GM19099 (cell line): Measurements from ENCODE around the gene ABCB9.

ENCODE experiments used
- POLR2A ChIP-seq: IDR thresholded peaks from 3 replicates; pipeline ENCODE4 v1.6.1; 2011; ENCODE audit warnings: low read depth; ENCODE audit not compliant: insufficient read length; ENCODE audit errors: extremely low read depth

ABCB9 gene

GRCh38 chr12:122948605-122949004 lies 17.7 kb downstream of the ABCB9 start:
- no peak for TF ChIP-seq POLR2A

DNA sequence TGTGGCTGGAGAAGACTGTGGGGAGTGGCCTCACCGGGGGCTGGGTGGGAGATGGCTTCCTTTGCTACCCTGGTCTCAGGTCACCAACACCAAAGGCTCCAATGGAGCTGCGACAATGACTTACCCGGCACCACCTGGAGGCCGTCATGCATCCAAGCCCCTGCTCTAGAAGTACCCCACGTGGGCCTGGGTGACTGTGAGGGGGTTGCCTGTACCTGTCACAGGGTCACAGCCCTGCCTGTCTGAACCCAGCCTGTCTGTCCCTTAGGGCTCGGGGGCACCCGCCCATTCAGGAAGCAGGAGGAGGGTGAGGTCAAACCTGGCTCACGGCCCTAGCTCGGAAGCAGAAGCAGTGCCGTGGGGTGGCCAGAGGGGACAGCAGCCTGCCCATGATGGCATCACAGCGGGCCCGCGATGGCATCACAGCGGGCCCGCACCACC lies 18.9 kb downstream of the ABCB9 start:
- no peak for TF ChIP-seq POLR2A

- no peak for TF ChIP-seq POLR2A
Observed at GRCh38 chr12:122946690-122947341, 19.4 kb downstream of the ABCB9 start.

DNA sequence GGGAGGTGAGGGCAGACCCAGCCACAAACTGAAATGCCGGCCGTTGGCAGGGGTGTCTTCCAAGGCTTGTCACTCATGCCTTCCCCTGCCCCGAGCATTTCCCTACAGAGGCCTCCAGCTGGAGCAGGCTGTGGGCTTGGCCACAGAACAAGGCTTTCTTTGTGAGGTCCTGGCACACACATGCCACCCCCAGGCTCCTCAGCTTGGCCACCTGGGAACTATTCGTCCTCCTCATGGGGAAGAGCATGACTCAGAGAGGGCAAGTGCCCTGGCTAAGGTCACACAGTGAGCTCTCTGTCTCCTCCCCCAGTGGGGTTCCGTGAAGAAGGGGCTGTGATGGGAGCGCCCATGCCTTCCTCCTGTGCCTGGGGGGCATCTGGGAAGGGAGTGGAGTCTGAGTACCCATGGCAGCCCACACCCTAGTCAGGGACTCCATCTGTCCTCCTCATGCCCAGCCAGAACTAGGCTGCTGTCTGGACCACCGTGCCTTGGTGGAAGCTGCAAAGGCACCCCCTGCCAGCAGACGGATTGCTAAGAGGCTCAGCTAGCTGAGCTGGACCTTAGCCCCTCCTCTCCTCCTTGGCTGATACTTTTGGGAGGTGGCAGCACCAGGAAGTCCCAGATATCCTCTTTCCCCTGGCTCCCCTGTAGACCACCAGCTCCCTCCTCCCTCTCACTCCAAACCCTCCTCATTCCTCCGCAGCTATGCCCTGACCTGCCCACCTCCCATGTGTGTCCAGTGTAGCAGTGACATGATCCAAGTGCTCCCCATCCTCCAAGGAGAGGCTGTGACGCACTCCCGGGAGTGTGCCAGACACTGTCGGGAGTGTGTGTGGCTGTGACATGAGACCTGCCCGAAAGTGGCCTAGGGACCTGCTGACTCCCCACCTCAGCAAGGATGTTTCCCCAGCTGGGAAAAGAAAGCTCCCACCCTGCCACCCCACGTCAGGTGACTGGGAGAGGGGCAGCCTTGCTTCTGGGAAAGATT lies 21.4 kb downstream of the ABCB9 start:
- TF ChIP-seq POLR2A: no peak

DNA sequence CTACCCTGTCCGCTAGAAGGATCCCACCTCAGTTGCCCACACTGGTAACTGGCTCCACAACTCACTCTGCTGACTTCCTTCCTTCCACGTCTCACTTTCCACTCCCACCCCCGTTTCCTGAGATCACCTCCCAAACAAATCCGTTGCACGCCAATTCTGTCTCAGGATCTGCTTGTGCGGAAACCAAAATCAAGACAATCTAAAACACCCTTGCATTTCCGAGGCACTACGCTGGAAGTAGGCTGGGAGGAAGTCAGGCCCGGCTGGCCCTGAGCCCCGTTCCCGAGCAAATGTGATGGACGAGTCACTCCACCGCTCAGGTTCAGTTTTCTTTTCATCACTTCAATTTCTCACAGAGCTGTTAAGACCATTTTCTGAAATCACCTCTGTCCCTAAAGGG lies 23.1 kb downstream of the ABCB9 start:
- TF ChIP-seq POLR2A: no peak

- no peak for TF ChIP-seq POLR2A
Observed at GRCh38 chr12:122942637-122943036, 23.6 kb downstream of the ABCB9 start.

DNA sequence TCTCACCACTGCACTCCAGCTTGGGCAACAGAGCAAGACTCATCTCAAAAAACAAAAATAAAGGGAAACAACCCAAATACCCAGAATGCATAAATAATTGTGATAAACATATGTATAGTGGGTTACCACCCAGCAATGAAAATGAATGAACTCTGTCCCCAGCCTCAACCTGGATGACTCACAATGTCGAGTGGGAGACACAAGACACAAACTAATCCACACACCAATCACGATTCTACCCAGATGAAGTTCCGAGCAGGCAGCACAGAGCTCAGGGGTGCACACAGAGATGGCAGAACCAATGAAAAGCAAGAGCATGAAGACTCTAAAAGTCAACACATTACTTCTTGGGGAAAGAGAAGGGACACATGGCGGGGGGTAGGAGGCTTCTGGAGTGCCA lies 27.1 kb downstream of the ABCB9 start:
- no peak for TF ChIP-seq POLR2A

DNA sequence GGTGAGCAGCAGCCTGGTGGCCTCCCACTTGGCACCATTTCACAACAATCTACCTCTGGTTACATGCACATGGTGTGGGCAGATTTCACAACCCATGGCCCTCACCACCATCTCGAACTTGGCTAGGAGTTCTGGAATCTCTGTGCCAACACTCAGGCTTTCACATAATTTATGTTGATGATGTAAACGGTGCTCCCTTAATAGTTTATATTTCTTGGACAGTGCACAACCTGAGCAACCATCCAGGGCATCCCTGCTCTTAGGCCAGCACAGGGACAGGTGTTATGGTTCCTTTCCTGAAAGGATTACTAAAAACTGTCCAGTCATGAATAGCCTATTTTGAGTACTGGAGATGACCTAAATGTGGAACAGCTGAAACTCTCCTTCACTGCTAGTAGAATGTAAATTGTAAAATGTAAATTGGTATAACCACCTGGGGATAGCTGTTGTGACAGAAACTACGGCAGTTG lies 28.6 kb downstream of the ABCB9 start:
- no peak for TF ChIP-seq POLR2A

DNA sequence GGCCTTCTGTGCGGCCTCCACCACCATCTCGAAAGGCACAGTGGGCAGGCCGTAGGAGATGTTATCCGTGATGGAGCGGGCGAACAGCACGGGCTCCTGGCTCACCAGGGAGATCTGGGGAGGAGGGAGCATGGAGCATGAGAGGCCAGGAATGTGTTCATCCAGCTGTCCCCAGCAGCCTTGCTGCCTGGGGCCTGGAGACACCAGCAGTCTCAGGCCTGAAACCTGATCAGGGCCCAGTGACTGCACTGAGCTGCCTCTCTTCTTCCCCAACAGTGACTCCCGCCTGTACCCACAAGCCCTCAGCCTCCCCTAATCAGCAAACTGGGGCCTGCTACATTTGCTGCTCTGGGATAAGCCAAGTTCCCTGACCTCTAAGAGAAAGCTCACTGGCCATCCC lies 30.9 kb downstream of the ABCB9 start:
- no peak for TF ChIP-seq POLR2A

DNA sequence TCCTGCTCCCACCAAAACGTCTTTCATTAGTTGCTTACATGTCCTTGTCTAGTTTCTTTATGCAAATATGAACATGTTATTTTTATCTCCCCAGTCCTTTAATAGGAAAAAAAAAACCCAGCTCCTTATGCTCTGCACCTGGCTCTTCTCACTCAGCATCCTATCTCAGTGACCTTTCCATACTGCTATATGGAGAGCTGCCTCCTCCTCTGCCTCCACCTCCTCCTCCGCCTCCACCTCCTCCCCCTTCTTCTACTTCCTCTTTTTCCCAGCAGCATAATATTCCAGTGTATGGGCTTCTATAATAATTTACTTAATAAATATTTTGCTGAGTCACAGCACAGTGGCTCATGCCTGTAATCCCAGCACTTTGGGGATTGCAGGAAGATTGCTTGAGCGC lies 31.5 kb downstream of the ABCB9 start:
- no peak for TF ChIP-seq POLR2A

- no peak for TF ChIP-seq POLR2A
Observed at GRCh38 chr12:122932207-122932606, 34.1 kb downstream of the ABCB9 start.

- TF ChIP-seq POLR2A: no peak
Observed at GRCh38 chr12:122929812-122930211, 36.5 kb downstream of the ABCB9 start.

- TF ChIP-seq POLR2A: no peak
Observed at GRCh38 chr12:122929148-122929538, 37.1 kb downstream of the ABCB9 start.

GRCh38 chr12:122928404-122929147 lies 37.7 kb downstream of the ABCB9 start:
- no peak for TF ChIP-seq POLR2A

DNA sequence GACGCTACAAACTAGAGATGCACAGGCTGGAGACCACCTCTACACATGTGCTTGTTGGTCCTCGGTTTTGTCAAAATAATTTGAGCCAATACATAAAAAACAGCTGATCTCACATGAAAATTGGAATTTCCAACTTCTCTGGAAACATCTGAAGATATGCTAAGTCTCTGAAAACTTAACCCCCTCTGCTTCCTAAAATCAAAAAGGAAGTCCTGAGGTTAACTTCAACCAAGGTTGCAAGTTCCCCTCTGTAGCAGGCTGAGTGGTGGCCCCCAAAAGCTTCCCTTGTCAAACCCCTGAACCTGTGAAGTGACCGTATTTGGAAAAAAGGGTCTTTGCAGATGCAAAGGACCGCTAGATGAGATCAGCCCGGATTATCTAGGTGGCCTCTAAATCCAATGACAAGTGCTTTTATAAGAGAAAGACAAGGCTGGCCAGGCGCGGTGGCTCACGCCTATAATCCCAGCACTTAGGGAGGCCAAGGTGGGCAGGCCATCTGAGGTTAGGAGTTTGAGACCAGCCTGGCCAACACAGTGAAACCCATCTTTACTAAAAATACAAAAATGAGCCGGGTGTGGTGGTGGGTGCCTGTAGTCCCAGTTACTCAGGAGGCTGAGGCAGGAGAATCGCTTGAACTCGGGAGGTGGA lies 38.4 kb downstream of the ABCB9 start:
- TF ChIP-seq POLR2A: no peak
